ENCODE measurements around the gene TSPAN8.
"Not testable (repeated sequence)": the region's sequence is repeated elsewhere in the genome, so short reads cannot be mapped to it uniquely, and the experiment has no call there.

Gene TSPAN8

DNA sequence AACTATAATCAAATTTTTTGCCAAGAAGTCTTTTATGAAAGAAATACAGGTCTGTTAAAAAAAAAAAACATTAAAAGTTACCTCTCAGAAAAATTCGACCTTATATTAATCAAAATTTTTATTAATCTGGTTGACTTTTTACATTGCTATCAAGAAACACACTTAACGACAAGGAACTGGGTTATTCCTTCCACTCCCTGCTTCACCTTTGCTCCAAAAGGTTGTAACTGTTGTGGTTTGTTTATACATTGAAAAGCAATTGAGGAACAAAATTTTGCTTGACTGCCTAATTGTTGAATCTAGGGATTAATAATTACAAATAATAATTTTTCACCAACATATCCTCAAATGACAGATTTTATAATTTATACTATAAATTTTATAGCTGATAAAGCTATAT is 28.4 kb downstream of the TSPAN8 start:
- no peak for DNase-seq (ENCODE audit: extremely low read depth in 1 of 2, low read depth in 1 of 2)

DNA sequence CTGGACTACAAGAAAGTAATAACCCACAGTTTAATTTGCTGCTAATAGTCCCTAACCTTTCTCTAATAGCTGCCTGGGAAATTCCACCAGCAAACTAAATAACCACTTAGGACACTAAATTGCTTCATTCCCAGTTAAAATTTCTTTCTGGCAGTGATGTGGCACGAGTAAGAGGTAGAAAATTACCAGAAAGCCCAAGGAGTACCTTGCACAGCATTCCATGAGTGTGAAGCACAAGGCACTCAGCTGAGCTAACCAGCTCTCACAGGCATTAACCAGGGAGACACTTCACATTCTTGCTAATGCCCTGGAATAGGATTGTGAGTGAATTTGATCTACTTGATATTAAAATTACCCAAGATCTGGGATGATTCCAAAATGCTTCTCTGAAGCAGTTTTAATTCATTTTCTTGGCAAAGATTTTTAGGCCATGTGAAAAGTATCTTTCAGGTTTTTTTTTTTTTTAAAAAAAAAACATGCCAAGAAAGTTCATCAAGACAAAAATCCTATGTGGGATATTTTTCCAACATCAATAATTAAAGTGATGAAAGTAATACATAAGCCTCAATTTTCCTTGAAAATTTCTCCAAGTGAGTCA is 29.5 kb downstream of the TSPAN8 start:
- no peak for DNase-seq (ENCODE audit: extremely low read depth in 1 of 2, low read depth in 1 of 2)

DNA sequence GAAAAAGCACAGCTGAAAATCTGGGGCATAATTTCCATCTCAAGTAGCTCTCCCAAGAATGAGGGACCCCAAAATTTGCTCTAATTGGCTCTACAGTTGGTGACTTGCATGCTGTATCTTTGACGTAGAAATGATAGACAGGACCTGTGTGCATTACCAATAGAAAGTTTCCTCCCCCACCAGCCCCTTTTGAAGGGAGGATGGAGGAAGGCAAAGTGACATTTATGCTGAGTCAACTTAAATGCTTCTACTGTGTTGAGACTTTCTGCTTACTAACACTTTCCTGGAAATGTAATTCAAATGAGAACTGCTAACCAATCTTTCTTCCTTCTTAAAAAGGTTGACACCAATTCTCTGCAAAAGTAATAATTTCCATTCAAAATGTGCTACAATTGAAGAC is 31.9 kb downstream of the TSPAN8 start:
- no peak for DNase-seq (ENCODE audit: extremely low read depth in 1 of 2, low read depth in 1 of 2)

DNA sequence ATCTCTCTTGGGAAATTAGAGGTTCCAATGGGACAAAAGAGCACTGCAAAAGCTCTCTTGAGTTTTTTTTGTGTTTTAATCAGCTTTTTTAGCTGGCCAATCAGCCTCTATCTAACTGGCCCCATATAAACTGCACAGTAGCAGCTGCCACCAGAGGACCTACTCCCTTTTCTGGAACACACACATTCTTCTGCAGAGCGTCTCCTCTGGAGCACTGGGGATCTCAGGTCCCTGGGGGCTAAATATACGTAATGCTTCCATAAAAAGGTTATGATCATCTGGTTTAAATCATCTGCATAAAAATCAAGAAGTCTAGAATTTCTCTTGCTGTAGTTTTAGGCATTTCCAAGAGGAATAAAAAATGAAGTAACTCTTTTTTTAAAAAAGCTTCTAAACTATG is 32.3 kb downstream of the TSPAN8 start:
- DNase-seq (ENCODE audit: extremely low read depth in 1 of 2, low read depth in 1 of 2), result no peak

DNA sequence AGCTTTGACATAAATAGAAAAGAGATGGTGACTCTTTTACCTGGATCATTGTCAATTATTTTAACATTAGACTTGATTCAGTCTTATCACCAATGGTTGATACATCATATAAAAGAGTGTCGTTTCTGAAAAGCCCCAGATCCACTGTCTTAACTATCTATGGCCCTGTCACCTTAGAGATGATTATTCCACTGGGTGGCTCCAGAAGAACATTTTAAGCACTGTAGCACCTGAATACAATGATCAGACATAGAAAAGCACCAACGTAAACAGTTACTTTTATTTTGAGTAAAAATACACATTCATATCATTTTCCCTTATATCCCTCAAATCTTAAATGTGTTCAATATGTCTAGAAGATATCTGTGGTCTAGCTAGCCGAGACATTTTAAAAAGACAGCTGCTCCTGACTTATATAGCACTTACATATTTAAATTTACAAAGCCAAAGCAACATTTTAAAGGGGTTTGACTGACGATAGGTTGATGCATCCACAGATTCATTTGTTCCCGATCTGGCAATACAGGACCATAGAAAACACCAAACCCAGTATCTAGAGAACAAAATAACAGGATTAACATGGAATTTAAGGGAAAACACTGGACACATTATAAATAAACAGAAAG is 32.9 kb downstream of the TSPAN8 start:
- no peak for DNase-seq (ENCODE audit: extremely low read depth in 1 of 2, low read depth in 1 of 2)

DNA sequence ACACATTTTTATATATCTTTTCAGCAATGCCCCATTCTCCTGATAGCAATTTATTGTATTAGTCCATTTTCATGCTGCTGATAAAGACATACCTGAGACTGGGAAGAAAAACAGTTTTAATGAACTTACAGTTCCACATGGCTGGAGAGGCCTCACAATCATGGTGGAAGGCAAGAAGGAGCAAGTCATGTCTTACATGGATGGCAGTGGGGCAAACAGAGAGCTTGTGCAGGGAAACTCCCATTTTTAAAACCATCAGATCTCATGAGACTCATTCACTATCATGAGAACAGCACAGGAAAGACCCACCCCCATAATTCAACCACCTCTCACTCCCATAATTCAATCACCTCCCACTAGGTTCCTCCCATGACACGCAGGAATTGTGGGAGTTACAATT is 44.7 kb downstream of the TSPAN8 start:
- not testable (repeated sequence) for DNase-seq (ENCODE audit: extremely low read depth in 1 of 2, low read depth in 1 of 2)

DNA sequence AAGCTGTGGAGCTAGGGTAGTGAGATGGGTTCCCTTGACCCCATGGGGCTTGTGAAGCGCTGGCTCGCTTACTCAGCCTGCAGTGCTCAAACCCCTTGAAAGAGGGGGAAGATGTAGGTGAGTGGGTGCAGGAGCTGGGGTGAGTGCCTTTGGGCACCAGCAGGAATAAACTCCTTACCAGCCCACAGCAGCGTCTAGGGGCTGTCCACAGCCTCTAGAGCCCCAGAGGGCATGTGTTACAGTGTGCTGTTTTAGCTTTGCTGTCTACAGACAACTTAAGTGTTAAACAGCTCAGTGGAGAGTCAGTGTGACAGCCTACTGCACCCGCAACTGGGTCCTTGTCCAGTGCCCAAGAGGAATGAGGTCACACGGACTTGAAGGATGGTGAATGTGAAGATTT is 48.0 kb downstream of the TSPAN8 start:
- no peak for DNase-seq (ENCODE audit: extremely low read depth in 1 of 2, low read depth in 1 of 2)

DNA sequence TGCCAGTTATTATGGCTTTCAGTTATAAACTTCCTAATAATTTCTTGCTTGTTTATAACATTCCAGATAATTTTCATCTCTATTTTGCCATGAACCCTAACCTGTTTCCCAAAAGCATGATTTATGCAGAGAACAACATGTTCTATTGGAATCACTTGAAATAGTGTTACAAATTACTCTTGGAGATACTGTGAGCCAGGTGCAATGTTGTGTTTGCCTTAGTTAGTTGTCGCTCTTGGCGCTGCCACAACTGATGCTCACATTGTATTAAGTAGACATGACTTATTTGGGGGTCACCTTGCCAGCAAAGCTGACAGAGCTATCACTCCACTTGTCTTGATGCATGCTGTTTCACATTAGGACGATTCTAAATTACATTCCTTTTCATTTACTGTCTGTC is 49.4 kb downstream of the TSPAN8 start:
- DNase-seq (ENCODE audit: extremely low read depth in 1 of 2, low read depth in 1 of 2), result no peak

DNA sequence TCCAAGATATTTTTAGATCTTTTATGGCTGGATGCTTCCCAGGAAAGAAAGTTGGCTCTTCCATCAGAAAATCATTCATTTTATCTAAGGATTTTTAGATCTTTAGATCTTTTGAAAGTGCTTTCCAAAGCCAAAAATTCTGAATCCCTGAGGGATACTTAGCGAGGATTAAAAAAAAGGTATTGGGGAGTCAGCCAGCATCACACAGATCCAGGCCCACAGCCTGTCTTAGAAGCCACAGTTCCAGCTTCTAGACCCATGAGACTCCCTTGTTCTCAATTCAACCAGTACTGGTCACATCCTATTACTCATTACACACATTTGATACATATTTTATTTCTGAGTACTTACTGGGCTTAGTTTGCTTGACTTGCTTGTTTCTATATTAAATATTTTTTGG is 49.9 kb downstream of the TSPAN8 start:
- DNase-seq (ENCODE audit: extremely low read depth in 1 of 2, low read depth in 1 of 2), result no peak

DNA sequence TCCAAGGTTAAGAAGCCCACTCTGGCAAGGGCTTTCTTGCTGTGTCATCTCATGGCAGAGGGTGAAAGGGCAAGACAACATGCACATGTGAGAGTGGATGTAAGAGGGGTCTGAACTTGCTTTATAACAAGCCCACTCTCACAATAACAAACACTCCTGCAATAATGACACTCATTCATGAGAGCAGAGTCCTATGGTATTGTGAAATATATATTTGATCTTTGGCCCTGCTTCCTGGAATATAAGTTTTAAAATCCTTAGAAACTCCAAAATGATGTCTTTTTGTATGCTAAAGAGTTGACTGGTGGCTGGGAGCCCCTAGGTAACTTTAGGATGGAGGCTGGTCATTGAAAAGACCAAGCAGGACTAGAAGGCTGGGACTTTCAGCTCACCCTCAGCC is 51.8 kb downstream of the TSPAN8 start:
- no peak for DNase-seq (ENCODE audit: extremely low read depth in 1 of 2, low read depth in 1 of 2)

DNA sequence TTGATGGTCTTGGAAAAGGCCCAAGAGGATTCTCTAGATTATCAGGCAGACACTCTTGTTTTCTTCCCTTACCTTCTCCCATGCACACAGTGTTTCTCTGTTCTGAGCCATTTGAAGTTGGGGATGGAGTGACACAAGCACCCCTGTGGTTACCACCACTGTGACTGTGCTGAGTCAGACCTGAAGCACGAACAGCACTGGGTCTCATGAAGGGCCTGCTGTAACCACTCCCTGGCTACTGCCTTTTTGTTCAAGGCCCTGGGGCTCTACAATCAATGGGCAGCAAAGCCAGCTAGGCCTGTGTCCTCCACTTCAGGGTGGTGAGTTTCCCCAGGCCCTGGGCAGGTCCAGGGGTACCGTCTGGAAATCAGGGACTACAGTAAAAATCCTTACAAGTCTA is 65.5 kb downstream of the TSPAN8 start:
- DNase-seq (ENCODE audit: extremely low read depth in 1 of 2, low read depth in 1 of 2), result no peak

DNA sequence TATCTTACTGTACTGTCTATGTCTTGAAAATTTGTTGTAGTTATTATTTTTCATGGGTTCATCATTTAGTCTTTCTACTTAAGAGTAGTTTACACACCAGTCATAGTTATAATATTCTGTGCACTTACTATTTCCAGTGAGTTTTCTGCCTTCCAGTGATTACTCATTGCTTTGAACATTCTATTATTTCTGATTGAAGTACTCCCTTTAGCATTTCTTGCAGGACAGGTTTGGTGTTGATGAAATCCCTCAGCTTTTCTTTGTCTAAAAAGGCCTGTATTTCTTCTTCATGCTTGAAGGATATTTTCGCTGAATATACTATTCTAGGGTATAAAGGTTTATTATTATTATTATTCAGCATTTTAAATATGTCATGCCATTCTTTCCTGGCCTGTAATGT is 66.8 kb downstream of the TSPAN8 start:
- no peak for DNase-seq (ENCODE audit: extremely low read depth in 1 of 2, low read depth in 1 of 2)

DNA sequence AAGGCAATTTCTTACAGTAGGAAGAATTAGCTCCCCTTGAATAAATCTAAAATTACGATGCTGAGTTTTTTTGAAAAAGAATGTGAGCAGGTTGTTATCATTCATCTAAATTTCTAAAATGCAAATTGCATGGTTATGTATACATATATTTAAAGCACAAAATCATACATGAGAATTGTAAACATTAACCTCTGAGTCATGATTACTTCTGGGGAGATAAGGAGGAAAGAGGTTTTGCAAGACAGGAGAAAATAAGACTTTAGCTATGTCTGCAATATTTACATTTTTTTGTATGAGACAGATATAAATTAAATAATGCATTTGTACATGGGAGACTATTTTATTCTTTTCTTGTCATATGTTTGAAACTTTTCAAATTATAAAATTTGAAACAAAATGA is 72.2 kb downstream of the TSPAN8 start:
- no peak for DNase-seq (ENCODE audit: extremely low read depth in 1 of 2, low read depth in 1 of 2)

DNA sequence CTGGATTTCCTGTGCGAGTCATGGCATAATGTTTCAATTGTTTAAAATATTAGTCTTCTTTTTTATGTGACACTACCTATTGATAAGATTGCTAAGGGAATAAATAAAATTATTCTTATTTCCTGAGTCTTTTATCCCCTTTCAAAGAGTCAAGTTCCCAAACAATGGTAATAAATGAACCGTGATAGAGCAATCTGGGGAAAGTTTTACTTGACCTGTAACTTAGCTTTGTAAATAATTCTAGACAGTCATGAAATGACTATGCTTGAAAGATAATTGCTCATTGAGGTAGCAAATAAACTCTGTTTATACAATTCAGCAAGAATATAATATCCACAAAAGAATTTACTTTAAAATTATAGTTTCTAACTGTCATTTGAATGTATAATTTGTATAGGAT is 82.1 kb downstream of the TSPAN8 start:
- no peak for DNase-seq (ENCODE audit: extremely low read depth in 1 of 2, low read depth in 1 of 2)
